Kidney epithelial cell (primary cell): ENCODE data around the gene NR2C2. TPM values are rescaled to one million over a fixed set of nuclear protein-coding genes. Genes with fewer than 3 reads are reported as not detected.

Experiments
- DNase-seq: peaks from one replicate; pipeline ENCODE4 v3.0.0-alpha.2; 2010; ENCODE audit warnings: low read depth
- H3K27me3 ChIP-seq: 2 replicates; pipeline ENCODE4 v1.6.0; 2011; ENCODE audit warnings: low read length; ENCODE audit not compliant: control insufficient read depth, insufficient read depth
- H3K36me3 ChIP-seq: 2 replicates; pipeline ENCODE4 v1.5.1; 2011; ENCODE audit warnings: low read length; ENCODE audit not compliant: control insufficient read depth, insufficient read depth
- H3K4me3 ChIP-seq: 2 replicates; pipeline ENCODE4 v1.5.1; 2011; ENCODE audit warnings: low read depth, mild to moderate bottlenecking, control low read depth, low read length
- total RNA-seq: library from RNA; depleted of rRNA; stranded (reverse); fragments of >200 nt; gene quantifications from 2 replicates; pipeline ENCODE4 v1.2.3, GENCODE V29; 2015
- TF ChIP-seq, protein P1 (sequence below): IDR thresholded peaks from 2 replicates; pipeline ENCODE4 v1.5.1; 2011; ENCODE audit warnings: mild to moderate bottlenecking, moderate library complexity, low read length, control low read depth, inconsistent platforms; ENCODE audit not compliant: insufficient read depth, poor library complexity, severe bottlenecking

Gene NR2C2
- total RNA-seq, 1 donor from 2014 or later = 33.6 TPM

DNA sequence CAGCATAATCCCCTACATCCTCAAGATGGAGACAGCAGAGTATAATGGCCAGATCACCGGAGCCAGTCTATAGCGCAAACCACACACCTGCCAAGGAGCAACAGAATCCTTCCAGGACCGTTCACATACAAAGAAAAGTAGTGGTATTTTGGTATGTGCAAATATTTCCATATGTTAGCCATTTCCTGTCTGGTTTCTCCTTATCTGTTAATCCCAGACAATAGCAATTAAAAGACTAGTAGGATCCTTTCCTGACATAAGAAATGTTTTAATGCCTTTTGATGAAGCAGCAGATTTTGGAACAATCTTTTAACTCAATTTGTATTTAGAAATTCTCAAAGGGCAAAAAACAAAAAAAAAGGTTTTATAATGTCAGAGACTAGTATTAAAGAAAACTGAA is 95.6 kb downstream of the NR2C2 start:
- TF ChIP-seq, protein P1, sequence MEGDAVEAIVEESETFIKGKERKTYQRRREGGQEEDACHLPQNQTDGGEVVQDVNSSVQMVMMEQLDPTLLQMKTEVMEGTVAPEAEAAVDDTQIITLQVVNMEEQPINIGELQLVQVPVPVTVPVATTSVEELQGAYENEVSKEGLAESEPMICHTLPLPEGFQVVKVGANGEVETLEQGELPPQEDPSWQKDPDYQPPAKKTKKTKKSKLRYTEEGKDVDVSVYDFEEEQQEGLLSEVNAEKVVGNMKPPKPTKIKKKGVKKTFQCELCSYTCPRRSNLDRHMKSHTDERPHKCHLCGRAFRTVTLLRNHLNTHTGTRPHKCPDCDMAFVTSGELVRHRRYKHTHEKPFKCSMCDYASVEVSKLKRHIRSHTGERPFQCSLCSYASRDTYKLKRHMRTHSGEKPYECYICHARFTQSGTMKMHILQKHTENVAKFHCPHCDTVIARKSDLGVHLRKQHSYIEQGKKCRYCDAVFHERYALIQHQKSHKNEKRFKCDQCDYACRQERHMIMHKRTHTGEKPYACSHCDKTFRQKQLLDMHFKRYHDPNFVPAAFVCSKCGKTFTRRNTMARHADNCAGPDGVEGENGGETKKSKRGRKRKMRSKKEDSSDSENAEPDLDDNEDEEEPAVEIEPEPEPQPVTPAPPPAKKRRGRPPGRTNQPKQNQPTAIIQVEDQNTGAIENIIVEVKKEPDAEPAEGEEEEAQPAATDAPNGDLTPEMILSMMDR = no peak
- H3K36me3 ChIP-seq = peaks cover 2% of the 10 kb centered on the region
- no peak for DNase-seq
- H3K4me3 ChIP-seq = no peak overlapping the region
- H3K27me3 ChIP-seq = no peaks in the 10 kb centered on the region

- TF ChIP-seq, protein P1 = no peak
- no peak overlapping the region for H3K4me3 ChIP-seq
- no peaks in the 10 kb centered on the region for H3K27me3 ChIP-seq
- DNase-seq = no peak
- peaks cover 2% of the 10 kb centered on the region for H3K36me3 ChIP-seq
These were observed 96.2 kb downstream of the NR2C2 start for GRCh38 chr3:15043408-15044171.

- no peak for DNase-seq
- Histone ChIP-seq H3K27me3 (no peaks in the 10 kb centered on the region), H3K36me3 (peaks cover 2% of the 10 kb centered on the region), H3K4me3 (no peak overlapping the region)
- TF ChIP-seq, protein P1 = no peak
These were observed 96.9 kb downstream of the NR2C2 start for GRCh38 chr3:15044326-15044725.

DNA sequence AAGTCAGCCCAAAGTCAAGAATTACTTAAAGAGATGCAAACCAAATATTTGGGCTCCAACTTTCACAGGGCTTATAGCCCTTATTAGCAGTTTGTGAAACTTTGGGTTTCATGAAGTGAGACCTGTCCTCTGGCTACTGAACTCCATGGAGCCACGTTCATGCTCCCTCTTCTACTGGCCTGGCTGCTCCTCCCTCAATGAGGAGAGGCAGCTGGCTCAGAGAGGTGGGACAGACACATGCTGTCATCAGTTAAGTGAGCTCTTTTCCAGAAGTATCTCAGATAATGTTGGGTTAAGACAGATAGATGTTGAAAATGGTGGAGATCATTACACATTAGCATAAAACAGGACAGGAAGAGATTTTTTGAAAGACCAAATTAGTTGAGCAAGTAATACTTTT is 98.3 kb downstream of the NR2C2 start:
- peaks cover 3% of the 10 kb centered on the region for H3K36me3 ChIP-seq

DNA sequence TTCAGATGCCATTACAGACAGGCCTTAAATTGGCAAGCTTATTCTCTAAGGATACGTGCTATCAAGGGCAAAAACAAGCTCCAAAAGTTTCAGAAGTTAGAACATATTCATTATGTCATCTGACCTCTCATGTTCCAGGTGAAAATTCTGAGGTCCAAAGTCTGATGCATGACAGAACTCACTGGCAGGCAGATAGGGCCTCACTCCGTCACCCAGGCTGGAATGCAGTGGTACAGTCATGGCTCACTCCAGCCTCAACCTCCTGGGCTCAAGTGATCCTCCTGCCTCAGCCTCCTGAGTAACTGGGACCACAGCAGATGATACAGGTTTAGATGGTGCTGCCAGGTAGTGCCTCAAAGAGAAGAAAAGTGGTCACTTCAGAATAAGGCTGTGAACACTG is 102.2 kb downstream of the NR2C2 start:
- H3K4me3 ChIP-seq = no peak overlapping the region
- TF ChIP-seq, protein P1 = no peak
- no peak for DNase-seq
- H3K36me3 ChIP-seq = peaks cover 1% of the 10 kb centered on the region
- no peaks in the 10 kb centered on the region for H3K27me3 ChIP-seq

More for the DNA sequence above, 98.3 kb downstream of the NR2C2 start:
- H3K27me3 ChIP-seq = no peaks in the 10 kb centered on the region
- TF ChIP-seq, protein P1 = no peak
- DNase-seq = no peak
- H3K4me3 ChIP-seq = no peak overlapping the region
